ENCODE results near the gene RADIL.
"Not testable (repeated sequence)": the region's sequence is repeated elsewhere in the genome, so short reads cannot be mapped to it uniquely, and the experiment has no call there.

Gene RADIL

GRCh38 chr7:4803397-4804241, 79.9 kb downstream of the RADIL start:
- no peak for TF ChIP-seq EZH2phosphoT487 (IDR thresholded peaks at IDR 0.05; ENCODE audit: borderline replicate concordance)
- TF ChIP-seq CTCF (conservative IDR thresholded peaks at IDR 0.05; ENCODE audit: low read length), result no peak
- no peaks in the 10 kb centered on the region for H4K20me1 ChIP-seq (ENCODE audit: insufficient read depth, low read length, poor library complexity, severe bottlenecking)
- no peaks in the 10 kb centered on the region for H3K27me3 ChIP-seq (ENCODE audit: insufficient read depth, low read length, poor library complexity, severe bottlenecking)
- no peaks in the 10 kb centered on the region for H3K79me2 ChIP-seq (ENCODE audit: insufficient read depth, low read length)
- no peak overlapping the region for H3K9ac ChIP-seq (ENCODE audit: low read depth, low read length, poor library complexity, severe bottlenecking)
- H2AFZ ChIP-seq (ENCODE audit: low read length), result no peak overlapping the region
- H3K9me3 ChIP-seq (ENCODE audit: insufficient read depth, low read depth, low read length), result no peaks in the 10 kb centered on the region
- H3K36me3 ChIP-seq (ENCODE audit: insufficient read depth, low read length), result no peaks in the 10 kb centered on the region
- no peak overlapping the region for H3K4me3 ChIP-seq (ENCODE audit: low read length, poor library complexity, severe bottlenecking)
- no peaks in the 10 kb centered on the region for H3F3A ChIP-seq (ENCODE audit: low read depth)
- H3K9me2 ChIP-seq (replicated peaks; ENCODE audit: low read depth, low read length), result no peaks in the 10 kb centered on the region
- no peaks in the 10 kb centered on the region for H3K4me1 ChIP-seq (ENCODE audit: insufficient read depth, low read length, poor library complexity, severe bottlenecking)
- H3K4me2 ChIP-seq (ENCODE audit: low read depth, low read length, poor library complexity, severe bottlenecking), result no peak overlapping the region

- not testable (repeated sequence) for H3K4me1 ChIP-seq (ENCODE audit: insufficient read depth, low read length, poor library complexity, severe bottlenecking); H3K4me2 ChIP-seq (ENCODE audit: low read depth, low read length, poor library complexity, severe bottlenecking); H3F3A ChIP-seq (ENCODE audit: low read depth); H4K20me1 ChIP-seq (ENCODE audit: insufficient read depth, low read length, poor library complexity, severe bottlenecking); H2AFZ ChIP-seq (ENCODE audit: low read length); H3K36me3 ChIP-seq (ENCODE audit: insufficient read depth, low read length); H3K79me2 ChIP-seq (ENCODE audit: insufficient read depth, low read length); H3K9me3 ChIP-seq (ENCODE audit: insufficient read depth, low read depth, low read length); H3K27me3 ChIP-seq (ENCODE audit: insufficient read depth, low read length, poor library complexity, severe bottlenecking); H3K4me3 ChIP-seq (ENCODE audit: low read length, poor library complexity, severe bottlenecking); H3K9me2 ChIP-seq (replicated peaks; ENCODE audit: low read depth, low read length); H3K9ac ChIP-seq (ENCODE audit: low read depth, low read length, poor library complexity, severe bottlenecking)
These were observed 80.9 kb downstream of the RADIL start for GRCh38 chr7:4802577-4802976.

- Histone ChIP-seq H3K4me3 (ENCODE audit: low read length, poor library complexity, severe bottlenecking) (no peak overlapping the region), H3K36me3 (ENCODE audit: insufficient read depth, low read length) (no peaks in the 10 kb centered on the region), H2AFZ (ENCODE audit: low read length) (no peak overlapping the region), H3K9me3 (ENCODE audit: insufficient read depth, low read depth, low read length) (no peaks in the 10 kb centered on the region), H3K9ac (ENCODE audit: low read depth, low read length, poor library complexity, severe bottlenecking) (no peak overlapping the region), H3F3A (ENCODE audit: low read depth) (no peaks in the 10 kb centered on the region), H3K9me2 (replicated peaks; ENCODE audit: low read depth, low read length) (no peaks in the 10 kb centered on the region), H3K4me1 (ENCODE audit: insufficient read depth, low read length, poor library complexity, severe bottlenecking) (no peaks in the 10 kb centered on the region), H3K4me2 (ENCODE audit: low read depth, low read length, poor library complexity, severe bottlenecking) (no peak overlapping the region), H3K79me2 (ENCODE audit: insufficient read depth, low read length) (no peaks in the 10 kb centered on the region), H4K20me1 (ENCODE audit: insufficient read depth, low read length, poor library complexity, severe bottlenecking) (no peaks in the 10 kb centered on the region), H3K27me3 (ENCODE audit: insufficient read depth, low read length, poor library complexity, severe bottlenecking) (no peaks in the 10 kb centered on the region)
- TF ChIP-seq CTCF (conservative IDR thresholded peaks at IDR 0.05; ENCODE audit: low read length), result no peak
- no peak for TF ChIP-seq EZH2phosphoT487 (IDR thresholded peaks at IDR 0.05; ENCODE audit: borderline replicate concordance)
These were observed 81.7 kb downstream of the RADIL start for GRCh38 chr7:4801839-4802231.
